ENCODE data around the gene SUSD1. TPM values are rescaled to one million over a fixed set of nuclear protein-coding genes. Genes with fewer than 3 reads are reported as not detected.
A peak's percentile ranks its signal among the peaks of the same experiment; 100 is the strongest.

SUSD1 gene
- total RNA-seq, 1 experiment from 2014 or later, result 15.3 TPM

GRCh38 chr9:112065806-112066606 lies 109.1 kb downstream of the SUSD1 start:
- Histone ChIP-seq H3K9me3 (ENCODE audit: control insufficient read depth, insufficient read depth, low read depth, low read length) (peaks cover 3% of the 10 kb centered on the region; the same call in 1 of the 2 replicates), H3K4me1 (ENCODE audit: control insufficient read depth, insufficient read depth, low read length) (peaks cover 19% of the 10 kb centered on the region), H3K27me3 (ENCODE audit: control insufficient read depth, insufficient read depth, low read length) (no peaks in the 10 kb centered on the region), H3K27ac (ENCODE audit: low read length) (peak overlapping the region; percentile 88), H3K4me3 (ENCODE audit: low read depth in 2 of 2, low read length in 2 of 2) (no peak overlapping the region), H3K36me3 (ENCODE audit: control insufficient read depth, insufficient read depth, low read length) (no peaks in the 10 kb centered on the region)
- TF ChIP-seq REST (IDR thresholded peaks at IDR 0.05; ENCODE audit: insufficient read depth in 1 of 2, low read depth in 2 of 2, low read length in 1 of 2) (no peak), POLR2AphosphoS5 (IDR thresholded peaks at IDR 0.05; ENCODE audit: low read depth, low read length) (no peak), TCF7L2 (IDR thresholded peaks at IDR 0.05; ENCODE audit: low read depth, low read length) (no peak), SIN3A (IDR thresholded peaks at IDR 0.05; ENCODE audit: borderline replicate concordance, insufficient read depth, low read depth, low read length) (no peak), CTCF (IDR thresholded peaks at IDR 0.05) (no peak)
- peak; percentile 91 for ATAC-seq
- ChIA-PET POLR2A (no interaction called here), CTCF (interaction anchor here (0.6 kb wide), 1 partner anchor 453 kb away, joined by 4 read pairs; no protein-coding TSS in a partner anchor)
- no peak for DNase-seq (ENCODE audit: low read depth, low spot score)
- intact Hi-C loops (cut with micrococcal nuclease; ENCODE audit: unreplicated experiment) (no loop called here), in situ Hi-C loops (cut with HindIII; ENCODE audit: low pct_unique_long_range_greater_than_20kb, low sequenced_read_pairs) (no loop called here)
- no TSS peak for BruUV-seq (replicated peaks)

GRCh38 chr9:112064871-112065270 lies 110.2 kb downstream of the SUSD1 start:
- no peak overlapping the region for H3K4me3 ChIP-seq (ENCODE audit: low read depth in 2 of 2, low read length in 2 of 2)
- no TSS peak for BruUV-seq (replicated peaks)
- CTCF ChIA-PET, result no interaction called here
- DNase-seq (ENCODE audit: low read depth, low spot score) (no peak), ATAC-seq (no peak)
- H3K27ac ChIP-seq (ENCODE audit: low read length), result peak overlapping the region; percentile 88
- peaks cover 3% of the 10 kb centered on the region; the same call in 1 of the 2 replicates for H3K9me3 ChIP-seq (ENCODE audit: control insufficient read depth, insufficient read depth, low read depth, low read length)
- intact Hi-C loops (cut with micrococcal nuclease; ENCODE audit: unreplicated experiment) (no loop called here), in situ Hi-C loops (cut with HindIII; ENCODE audit: low pct_unique_long_range_greater_than_20kb, low sequenced_read_pairs) (no loop called here)
- peaks cover 21% of the 10 kb centered on the region for H3K4me1 ChIP-seq (ENCODE audit: control insufficient read depth, insufficient read depth, low read length)
- POLR2A ChIA-PET, result no interaction called here
- H3K36me3 ChIP-seq (ENCODE audit: control insufficient read depth, insufficient read depth, low read length), result no peaks in the 10 kb centered on the region
- TF ChIP-seq REST (IDR thresholded peaks at IDR 0.05; ENCODE audit: insufficient read depth in 1 of 2, low read depth in 2 of 2, low read length in 1 of 2), result no peak
- no peak for TF ChIP-seq SIN3A (IDR thresholded peaks at IDR 0.05; ENCODE audit: borderline replicate concordance, insufficient read depth, low read depth, low read length)
- no peak for TF ChIP-seq TCF7L2 (IDR thresholded peaks at IDR 0.05; ENCODE audit: low read depth, low read length)
- TF ChIP-seq POLR2AphosphoS5 (IDR thresholded peaks at IDR 0.05; ENCODE audit: low read depth, low read length), result no peak
- TF ChIP-seq CTCF (IDR thresholded peaks at IDR 0.05), result no peak
- no peaks in the 10 kb centered on the region for H3K27me3 ChIP-seq (ENCODE audit: control insufficient read depth, insufficient read depth, low read length)
